Suprapubic skin (tissue), 4 donors: Measurements from ENCODE around the gene VRTN. TPM values are rescaled to one million over a fixed set of nuclear protein-coding genes. Genes with fewer than 3 reads are reported as not detected.

Source experiments
- DNase-seq, 2 donors: peaks; one replicate each; pipeline ENCODE4 v3.0.0-alpha.2; 2019; ENCODE audit warnings: low spot score in 2 of 2
- H3K27ac ChIP-seq: fragments of 200-600 bp; sonication (generic); one replicate; pipeline ENCODE4 v1.5.1; 2019
- H3K27me3 ChIP-seq: fragments of 200-600 bp; sonication (generic); one replicate; pipeline ENCODE4 v1.5.1; 2019
- H3K36me3 ChIP-seq: fragments of 200-600 bp; sonication (generic); one replicate; pipeline ENCODE4 v1.5.1; 2019
- H3K4me1 ChIP-seq: fragments of 200-600 bp; sonication (generic); one replicate; pipeline ENCODE4 v1.5.1; 2019
- H3K4me3 ChIP-seq: fragments of 200-600 bp; sonication (generic); one replicate; pipeline ENCODE4 v1.5.1; 2019; ENCODE audit warnings: mild to moderate bottlenecking
- H3K9me3 ChIP-seq: fragments of 200-600 bp; sonication (generic); one replicate; pipeline ENCODE4 v1.5.1; 2019
- EP300 ChIP-seq: sonication (generic); formaldehyde crosslinking; IDR thresholded peaks from one replicate; pipeline ENCODE4 v1.6.1; 2017; ENCODE audit warnings: antibody characterized with exemption
- POLR2A ChIP-seq, 2 donors: fragments of 450-650 bp; IDR thresholded peaks; one replicate each; pipeline ENCODE4 v1.6.1; 2017; ENCODE audit warnings: antibody characterized with exemption in 2 of 2, mild to moderate bottlenecking in 2 of 2, moderate library complexity in 2 of 2
- POLR2AphosphoS5 ChIP-seq, 3 donors: sonication (generic); formaldehyde crosslinking; IDR thresholded peaks; one replicate each; pipeline ENCODE4 v1.6.1; 2017; ENCODE audit warnings: antibody characterized with exemption in 3 of 3
- WGBS: methylation state at CpG from one replicate; pipeline ENCODE4 v1.1.5; 2018; 5-methylcytosine and 5-hydroxymethylcytosine counted together
- total RNA-seq, 4 donors: library from RNA; depleted of rRNA; stranded (reverse); fragments of >200 nt; gene quantifications; one replicate each; pipeline ENCODE4 v1.1.0, GENCODE V29; 2016
- TF ChIP-seq, protein P1 (sequence below), 2 donors: fragments of 200-600 bp in 1 of 2; fragments of 450-650 bp in 1 of 2; sonication (generic) in 1 of 2; IDR thresholded peaks; one replicate each; pipeline ENCODE4 v1.5.1; 2016 to 2019; ENCODE audit warnings: antibody characterized with exemption in 2 of 2, mild to moderate bottlenecking in 1 of 2, moderate library complexity in 1 of 2

Gene VRTN
- total RNA-seq, 4 donors from 2014 or later, result 0.17 to 0.21 TPM; not detected in 2

DNA sequence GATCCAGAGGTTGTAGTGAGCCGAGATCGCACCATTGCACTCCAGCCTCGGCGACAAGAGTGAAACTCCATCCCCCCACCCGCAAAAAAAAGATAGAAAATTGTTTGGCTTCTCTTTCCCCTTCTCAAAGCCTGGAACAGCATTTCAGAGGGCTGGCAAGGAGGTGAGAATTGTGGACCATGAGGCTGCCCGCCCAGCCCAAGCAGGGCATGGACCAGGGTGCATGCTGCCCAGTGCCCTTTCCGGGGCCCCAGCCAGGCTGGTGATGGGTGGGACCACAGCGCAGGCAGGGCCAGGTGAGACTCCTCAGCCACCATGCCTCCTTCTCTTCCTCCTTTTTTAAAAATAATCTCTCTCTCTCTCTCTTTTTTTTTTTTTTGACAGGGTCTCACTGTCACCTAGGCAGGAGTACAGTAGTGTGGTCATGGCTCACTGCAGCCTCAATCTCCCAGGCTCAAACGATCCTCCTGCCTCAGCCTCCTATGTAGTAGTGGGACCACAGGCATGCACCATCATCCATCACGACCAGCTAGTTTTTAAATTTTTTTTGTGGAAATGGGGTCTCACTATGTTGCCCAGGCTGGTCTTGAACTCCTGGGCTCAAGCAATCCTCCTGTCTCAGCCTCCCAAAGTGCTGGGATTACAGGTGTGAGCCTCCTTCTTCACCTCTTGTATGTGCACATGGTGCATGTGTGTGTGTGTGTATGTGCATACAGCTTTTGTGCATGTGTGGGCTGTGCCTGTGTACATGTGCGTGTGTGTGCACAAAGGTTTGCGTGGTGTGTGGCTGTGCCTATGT is 55.5 kb downstream of the VRTN start:
- Histone ChIP-seq H3K27ac (no peak overlapping the region), H3K4me3 (no peak overlapping the region), H3K36me3 (no peaks in the 10 kb centered on the region), H3K27me3 (peaks cover 17% of the 10 kb centered on the region), H3K9me3 (no peaks in the 10 kb centered on the region), H3K4me1 (peaks cover 15% of the 10 kb centered on the region)
- peak in 1 of 2 donors; percentile 49 for DNase-seq
- TF ChIP-seq POLR2AphosphoS5 (IDR thresholded peaks at IDR 0.05) (no peak), POLR2A (IDR thresholded peaks at IDR 0.05) (no peak), EP300 (no peak)
- TF ChIP-seq, protein P1, sequence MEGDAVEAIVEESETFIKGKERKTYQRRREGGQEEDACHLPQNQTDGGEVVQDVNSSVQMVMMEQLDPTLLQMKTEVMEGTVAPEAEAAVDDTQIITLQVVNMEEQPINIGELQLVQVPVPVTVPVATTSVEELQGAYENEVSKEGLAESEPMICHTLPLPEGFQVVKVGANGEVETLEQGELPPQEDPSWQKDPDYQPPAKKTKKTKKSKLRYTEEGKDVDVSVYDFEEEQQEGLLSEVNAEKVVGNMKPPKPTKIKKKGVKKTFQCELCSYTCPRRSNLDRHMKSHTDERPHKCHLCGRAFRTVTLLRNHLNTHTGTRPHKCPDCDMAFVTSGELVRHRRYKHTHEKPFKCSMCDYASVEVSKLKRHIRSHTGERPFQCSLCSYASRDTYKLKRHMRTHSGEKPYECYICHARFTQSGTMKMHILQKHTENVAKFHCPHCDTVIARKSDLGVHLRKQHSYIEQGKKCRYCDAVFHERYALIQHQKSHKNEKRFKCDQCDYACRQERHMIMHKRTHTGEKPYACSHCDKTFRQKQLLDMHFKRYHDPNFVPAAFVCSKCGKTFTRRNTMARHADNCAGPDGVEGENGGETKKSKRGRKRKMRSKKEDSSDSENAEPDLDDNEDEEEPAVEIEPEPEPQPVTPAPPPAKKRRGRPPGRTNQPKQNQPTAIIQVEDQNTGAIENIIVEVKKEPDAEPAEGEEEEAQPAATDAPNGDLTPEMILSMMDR (IDR thresholded peaks at IDR 0.05), result no peak
- 86% methylated on average over 12 of the region's 12 CpGs for WGBS

DNA sequence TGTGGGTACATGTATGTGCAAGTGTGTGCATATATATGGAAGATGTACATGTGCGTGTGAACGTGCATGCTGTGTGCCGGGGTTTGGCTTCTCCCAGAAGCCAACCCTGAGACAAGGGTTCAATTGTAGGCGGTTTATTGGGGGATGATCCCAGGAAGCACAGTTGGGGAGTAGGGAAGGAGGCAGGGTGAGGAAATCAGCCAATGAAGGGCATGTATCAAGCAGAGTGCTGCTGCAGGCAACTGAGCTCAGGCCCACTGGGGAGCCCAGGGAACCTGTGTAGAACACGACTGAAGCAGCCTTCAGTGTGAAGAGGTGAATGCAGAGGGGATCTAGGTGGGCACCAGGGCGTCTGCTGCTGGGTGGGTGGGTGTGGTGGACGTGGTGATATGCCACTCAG is 56.2 kb downstream of the VRTN start:
- H3K36me3 ChIP-seq, result no peaks in the 10 kb centered on the region
- peaks cover 14% of the 10 kb centered on the region for H3K27me3 ChIP-seq
- no peak overlapping the region for H3K4me3 ChIP-seq
- H3K9me3 ChIP-seq, result no peaks in the 10 kb centered on the region
- TF ChIP-seq POLR2AphosphoS5 (IDR thresholded peaks at IDR 0.05), result no peak
- H3K4me1 ChIP-seq, result peaks cover 15% of the 10 kb centered on the region
- no peak overlapping the region for H3K27ac ChIP-seq
- DNase-seq, result peak in 1 of 2 donors; percentile 31
- WGBS, result 77% methylated on average over 7 of the region's 7 CpGs

DNA sequence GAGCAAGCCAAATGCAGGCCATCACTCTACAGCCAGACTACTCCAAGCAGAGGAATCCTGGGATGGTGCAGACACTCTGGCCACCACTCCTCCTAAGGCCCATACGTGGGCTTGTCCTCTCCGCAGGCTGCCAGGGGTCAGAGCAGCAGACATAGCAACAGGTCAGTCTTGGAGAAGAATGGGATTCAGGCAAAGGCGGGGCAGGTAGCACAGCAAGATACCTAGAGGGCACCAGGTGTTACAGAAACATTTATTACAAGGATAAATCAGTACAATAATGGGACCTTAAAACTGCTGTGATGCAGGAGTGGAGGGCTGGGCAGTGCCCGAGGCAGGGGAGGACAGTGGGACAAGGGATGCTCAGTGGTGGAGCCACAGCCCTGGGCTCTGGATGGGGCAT is 57.4 kb downstream of the VRTN start:
- Histone ChIP-seq H3K36me3 (no peaks in the 10 kb centered on the region), H3K4me1 (peaks cover 15% of the 10 kb centered on the region), H3K27me3 (peaks cover 19% of the 10 kb centered on the region), H3K4me3 (no peak overlapping the region), H3K9me3 (no peaks in the 10 kb centered on the region), H3K27ac (no peak overlapping the region)
- TF ChIP-seq POLR2AphosphoS5 (IDR thresholded peaks at IDR 0.05), result no peak
- DNase-seq, result peak in 1 of 2 donors; percentile 45
- 80% methylated on average over 4 of the region's 4 CpGs for WGBS

DNA sequence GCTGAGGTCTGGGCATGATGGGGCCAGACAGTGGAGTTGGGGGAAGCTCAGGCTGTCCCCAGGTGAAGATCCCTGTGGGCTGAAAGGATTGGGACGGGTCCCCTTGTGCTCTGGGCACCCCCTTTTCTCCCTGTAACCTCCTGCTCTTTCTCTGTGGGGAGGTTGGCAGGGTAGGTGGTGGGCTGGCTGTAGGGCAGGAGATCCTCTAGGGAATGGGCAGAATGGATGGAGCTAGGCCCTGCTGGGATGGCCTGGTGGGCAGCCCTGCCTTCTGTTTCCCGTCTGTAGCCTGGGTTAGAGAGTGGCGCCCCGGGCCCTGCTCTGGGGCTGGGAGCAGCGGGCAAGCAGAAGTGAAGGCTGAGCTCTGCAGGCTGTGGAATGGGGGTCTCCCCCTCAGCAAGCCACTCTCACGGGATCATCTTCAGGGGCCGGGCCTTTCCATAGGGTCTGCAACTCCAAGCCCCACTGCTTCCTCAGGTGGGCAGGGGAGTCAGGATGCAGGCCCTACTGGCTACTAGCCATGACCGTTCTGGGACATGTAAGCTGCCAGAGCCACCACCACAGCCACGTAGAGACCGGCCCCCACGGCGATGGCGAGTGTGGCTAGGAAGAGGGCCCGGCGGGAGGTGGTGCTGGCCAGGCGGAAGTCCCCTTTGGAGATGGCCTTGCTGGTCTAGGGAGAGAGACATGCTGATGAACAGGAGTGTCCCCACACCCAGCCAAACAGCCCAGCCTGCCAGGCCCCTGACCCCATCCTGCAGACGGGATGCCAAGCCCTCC is 58.9 kb downstream of the VRTN start:
- WGBS, result 96% methylated on average over 17 of the region's 17 CpGs
- no peak overlapping the region for H3K27ac ChIP-seq
- peaks cover 29% of the 10 kb centered on the region for H3K27me3 ChIP-seq
- H3K4me1 ChIP-seq, result peaks cover 3% of the 10 kb centered on the region
- DNase-seq, result no peak
- H3K9me3 ChIP-seq, result no peaks in the 10 kb centered on the region
- no peak overlapping the region for H3K4me3 ChIP-seq
- H3K36me3 ChIP-seq, result no peaks in the 10 kb centered on the region
- no peak for TF ChIP-seq EP300
- no peak for TF ChIP-seq POLR2AphosphoS5 (IDR thresholded peaks at IDR 0.05)
- TF ChIP-seq POLR2A (IDR thresholded peaks at IDR 0.05), result no peak
- TF ChIP-seq, protein P1 (IDR thresholded peaks at IDR 0.05), result no peak

DNA sequence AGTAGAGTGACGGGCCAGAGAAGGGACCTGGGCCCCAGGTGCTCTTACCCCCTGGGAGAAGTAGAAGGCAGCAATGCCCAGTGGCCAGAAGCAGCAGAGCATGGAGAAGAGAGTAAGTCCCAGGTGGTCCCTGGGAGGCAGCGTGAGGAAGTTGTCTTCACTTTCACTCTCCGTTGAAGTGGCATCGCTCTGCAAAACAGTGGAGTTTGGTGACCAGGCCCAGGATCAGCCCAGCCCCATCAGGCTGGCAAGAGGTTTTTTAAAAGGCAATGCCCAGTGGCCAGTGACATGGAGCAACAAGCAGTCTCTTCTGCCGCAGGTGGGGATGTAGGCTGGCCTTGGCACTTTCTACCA is 59.5 kb downstream of the VRTN start:
- Histone ChIP-seq H3K27ac (no peak overlapping the region), H3K4me1 (no peaks in the 10 kb centered on the region), H3K4me3 (no peak overlapping the region), H3K36me3 (no peaks in the 10 kb centered on the region), H3K9me3 (no peaks in the 10 kb centered on the region), H3K27me3 (peaks cover 29% of the 10 kb centered on the region)
- no peak for DNase-seq
- TF ChIP-seq, protein P1 (IDR thresholded peaks at IDR 0.05), result no peak
- TF ChIP-seq POLR2AphosphoS5 (IDR thresholded peaks at IDR 0.05), result no peak
- no peak for TF ChIP-seq EP300
- no peak for TF ChIP-seq POLR2A (IDR thresholded peaks at IDR 0.05)
- WGBS, result 98% methylated on average over 5 of the region's 5 CpGs

DNA sequence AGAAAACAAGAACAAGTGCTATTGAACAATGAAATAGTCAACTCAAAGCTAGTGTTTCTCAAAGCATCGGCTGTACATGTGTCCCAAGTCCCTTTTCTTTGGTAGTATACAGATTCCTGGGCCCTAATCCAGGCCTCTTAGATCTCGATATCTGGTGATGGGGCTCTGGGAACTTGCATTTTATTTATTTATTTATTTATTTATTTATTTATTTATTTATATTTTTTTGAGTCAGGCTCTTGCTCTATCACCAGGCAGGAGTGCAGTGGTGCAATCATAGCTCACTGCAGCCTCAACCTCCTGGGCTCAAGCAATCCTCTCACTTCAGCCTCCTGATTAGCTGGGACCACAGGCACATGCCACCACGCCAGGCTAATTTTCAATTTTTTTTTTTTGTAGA is 60.6 kb downstream of the VRTN start:
- WGBS, result 91% methylated on average over 3 of the region's 3 CpGs
- peaks cover 24% of the 10 kb centered on the region for H3K27me3 ChIP-seq

More for the DNA sequence above, 60.6 kb downstream of the VRTN start:
- Histone ChIP-seq H3K36me3 (no peaks in the 10 kb centered on the region), H3K4me1 (no peaks in the 10 kb centered on the region), H3K27ac (no peak overlapping the region), H3K4me3 (no peak overlapping the region), H3K9me3 (no peaks in the 10 kb centered on the region)
- TF ChIP-seq POLR2A (IDR thresholded peaks at IDR 0.05) (no peak), EP300 (no peak), POLR2AphosphoS5 (IDR thresholded peaks at IDR 0.05) (no peak)
- DNase-seq, result no peak
